HepG2 (cell line): ENCODE results near the gene GTF2F2. TPM values are rescaled to one million over a fixed set of nuclear protein-coding genes. Genes with fewer than 3 reads are reported as not detected.

Experiments used
- ATAC-seq: fragments of 200-7000 bp; cut with Tn5 transposase; 3 replicates; pipeline ENCODE4 v1.9.1; 2020; ENCODE audit warnings: mild to moderate bottlenecking, moderate library complexity
- BruUV-seq: library from RNA; stranded (reverse); fragments of 400-500 nt; replicated peaks from 2 replicates; lab custom pipeline; 2021; lab: Mats Ljungman, UMichigan
- CTCF ChIA-PET: fragments of 300-600 bp; formaldehyde crosslinking; extraction: SDS; loops from one replicate; lab custom pipeline; 2021; ENCODE audit warnings: low total read pairs, inconsistent platforms, low intra/inter-chr PET ratio; lab: Yijun Ruan, JAX
- POLR2A ChIA-PET: fragments of 350-600 bp; sonication (Branson Sonifier 250); formaldehyde crosslinking; loops from one replicate; lab custom pipeline; 2020; ENCODE audit warnings: antibody characterized with exemption, inconsistent platforms; lab: Yijun Ruan, JAX
- DNase-seq: peaks from one replicate; pipeline ENCODE4 v3.0.0-alpha.2; 2015; ENCODE audit warnings: low spot score
- FAIRE-seq: peaks from 3 replicates; lab custom pipeline; 2011; peaks lifted over from hg19 to GRCh38; lab: Jason Lieb, UNC
- H2AFZ ChIP-seq: one replicate; pipeline ENCODE4 v1.6.1; 2011; ENCODE audit warnings: low read length, inconsistent platforms
- H3K27ac ChIP-seq: fragments of 300-600 bp; 3 replicates; pipeline ENCODE4 v1.8.0; 2011; ENCODE audit warnings: mixed run types, mild to moderate bottlenecking, mixed read lengths, low read length, inconsistent platforms; ENCODE audit not compliant: insufficient read depth; ENCODE audit errors: extremely low read length
- H3K27me3 ChIP-seq, 2 experiments: fragments of 200-600 bp in 1 of 2; 2 replicates in 1 of 2; 3 replicates in 1 of 2; pipeline versions ENCODE4 v1.6.0 to v1.8.0; 2011; ENCODE audit warnings: low read length in 2 of 2, mild to moderate bottlenecking in 2 of 2, moderate library complexity in 2 of 2, inconsistent platforms in 1 of 2; ENCODE audit not compliant: insufficient read depth in 2 of 2, control insufficient read depth in 1 of 2
- H3K36me3 ChIP-seq, 2 experiments: fragments of 200-600 bp in 1 of 2; replicated peaks in 1 of 2; 2 replicates in 1 of 2; 3 replicates in 1 of 2; pipeline versions ENCODE4 v1.5.1 to v1.8.0; 2011; ENCODE audit warnings: low read length in 2 of 2, inconsistent platforms in 1 of 2; ENCODE audit not compliant: insufficient read depth in 2 of 2, control insufficient read depth in 1 of 2
- H3K4me1 ChIP-seq: 2 replicates; pipeline ENCODE4 v1.5.1; 2012; ENCODE audit warnings: low read length, inconsistent platforms; ENCODE audit not compliant: insufficient read depth
- H3K4me2 ChIP-seq: 2 replicates; pipeline ENCODE4 v1.6.0; 2011; ENCODE audit warnings: low read depth, low read length, inconsistent platforms
- H3K4me3 ChIP-seq, 3 experiments: fragments of 200-600 bp in 1 of 3; sonication (generic), shearing (Covaris generic) in 1 of 3; replicated peaks in 1 of 3; 2 replicates each; pipeline ENCODE4 v1.5.1; 2011 to 2016; ENCODE audit warnings: low read length in 3 of 3, inconsistent platforms in 2 of 3, low read depth in 2 of 3, mild to moderate bottlenecking in 2 of 3, control low read depth in 1 of 3, mixed read lengths in 1 of 3; ENCODE audit not compliant: insufficient read depth in 1 of 3
- H3K79me2 ChIP-seq: one replicate; pipeline ENCODE4 v1.6.1; 2011; ENCODE audit warnings: low read length, inconsistent platforms; ENCODE audit not compliant: insufficient read depth
- H3K9ac ChIP-seq: 2 replicates; pipeline ENCODE4 v1.6.0; 2011; ENCODE audit warnings: mild to moderate bottlenecking, low read depth, low read length, inconsistent platforms; ENCODE audit not compliant: insufficient read depth
- H3K9me3 ChIP-seq: 2 replicates; pipeline ENCODE4 v1.5.1; 2012; ENCODE audit warnings: mild to moderate bottlenecking, low read length
- H4K20me1 ChIP-seq: 2 replicates; pipeline ENCODE4 v1.6.0; 2011; ENCODE audit warnings: inconsistent platforms, mild to moderate bottlenecking, low read length, moderate library complexity; ENCODE audit not compliant: insufficient read depth
- SNRNP70 ChIP-seq: fragments of 200-400 bp; formaldehyde crosslinking; IDR thresholded peaks from 2 replicates; pipeline ENCODE4 v1.6.1; 2017; ENCODE audit warnings: mild to moderate bottlenecking, low read depth, low read length, moderate library complexity
- ZBTB39 ChIP-seq: sonication (generic); formaldehyde crosslinking; IDR thresholded peaks from 2 replicates; pipeline ENCODE4 v1.5.0; 2020; ENCODE audit warnings: missing genetic modification reagents
- ZNF20 ChIP-seq: sonication (generic); formaldehyde crosslinking; IDR thresholded peaks from 2 replicates; pipeline ENCODE4 v1.4.0; 2020; ENCODE audit warnings: mild to moderate bottlenecking, moderate library complexity, missing genetic modification reagents
- ZNF34 ChIP-seq: sonication (generic); formaldehyde crosslinking; IDR thresholded peaks from 2 replicates; pipeline ENCODE4 v1.4.0; 2020; ENCODE audit warnings: mild to moderate bottlenecking, missing genetic modification reagents, borderline replicate concordance
- ZNF737 ChIP-seq: sonication (generic); formaldehyde crosslinking; IDR thresholded peaks from 2 replicates; pipeline ENCODE4 v1.5.0; 2020; ENCODE audit warnings: missing genetic modification reagents, mild to moderate bottlenecking, borderline replicate concordance
- in situ Hi-C: cut with HindIII; loops from 2 replicates; pipeline ENCODE4 v1.10.0; 2017; ENCODE audit warnings: low pct_unique_long_range_greater_than_20kb; ENCODE audit not compliant: extremely low pct_ligation_motif_present
- intact Hi-C: fragments of 100-400 bp; cut with micrococcal nuclease; formaldehyde crosslinking; loops from one replicate; pipeline ENCODE4 v1.10.0; 2022; ENCODE audit not compliant: unreplicated experiment
- polyA plus RNA-seq, 8 experiments: library from polyadenylated mRNA; depleted of rRNA in 3 of 8; stranded (reverse) in 7 of 8; unstranded in 1 of 8; fragments of >200 nt; fragmentation: Illumina TruSeq in 4 of 8; extraction: Trizol in 4 of 8; gene quantifications; 2 replicates each; pipeline versions ENCODE4 v1.2.1 to v1.2.3, GENCODE V29; 2011 to 2016; ENCODE audit warnings: low read depth in 4 of 8, missing spikeins in 1 of 8, mixed read lengths in 1 of 8; ENCODE audit not compliant: insufficient read depth in 1 of 8
- total RNA-seq, 5 experiments: library from RNA; depleted of rRNA; stranded (reverse); fragments of >200 nt; fragmentation: Illumina TruSeq; extraction: Trizol; gene quantifications; 2 replicates each; pipeline ENCODE4 v1.2.3, GENCODE V29; 2016; ENCODE audit warnings: low read depth in 1 of 5
- TF ChIP-seq, protein P1 (sequence below): sonication (generic); formaldehyde crosslinking; IDR thresholded peaks from 2 replicates; pipeline ENCODE4 v1.8.1; 2023; ENCODE audit warnings: mild to moderate bottlenecking, inconsistent platforms, moderate library complexity, missing genetic modification reagents, borderline replicate concordance

GTF2F2 gene
- total and polyA plus RNA-seq, 2 of the 13 experiments (the other 11 are each of a cell fraction or from before 2014, with no cell fraction given) = 10.6 to 32.8 TPM

DNA sequence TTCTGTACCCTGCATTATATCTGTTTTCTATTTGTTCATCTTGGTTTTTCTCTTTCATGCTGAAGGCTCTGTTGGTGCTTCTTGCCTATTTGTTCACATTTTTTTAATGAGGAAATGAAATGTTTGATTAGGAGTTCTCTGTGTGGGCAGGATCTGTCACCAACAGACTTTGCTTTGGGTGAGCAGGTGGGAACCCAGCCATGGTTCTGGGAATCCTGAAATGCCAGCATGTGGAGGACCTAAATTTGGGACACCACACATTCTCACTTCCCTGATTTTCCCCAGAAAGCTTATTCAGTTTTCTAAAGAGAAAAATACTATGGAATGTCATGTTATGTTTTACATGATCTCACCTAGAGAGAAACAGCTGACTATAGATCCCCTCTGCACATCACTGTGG lies 186.7 kb downstream of the GTF2F2 start:
- TF ChIP-seq, protein P1, sequence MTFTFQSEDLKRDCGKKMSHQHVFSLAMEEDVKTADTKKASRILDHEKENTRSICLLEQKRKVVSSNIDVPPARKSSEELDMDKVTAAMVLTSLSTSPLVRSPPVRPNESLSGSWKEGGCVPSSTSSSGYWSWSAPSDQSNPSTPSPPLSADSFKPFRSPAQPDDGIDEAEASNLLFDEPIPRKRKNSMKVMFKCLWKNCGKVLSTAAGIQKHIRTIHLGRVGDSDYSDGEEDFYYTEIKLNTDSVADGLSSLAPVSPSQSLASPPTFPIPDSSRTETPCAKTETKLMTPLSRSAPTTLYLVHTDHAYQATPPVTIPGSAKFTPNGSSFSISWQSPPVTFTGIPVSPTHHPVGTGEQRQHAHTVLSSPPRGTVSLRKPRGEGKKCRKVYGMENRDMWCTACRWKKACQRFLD (CRISPR knock-in tag) = no peak
- TF ChIP-seq SNRNP70 = no peak
- no peak for TF ChIP-seq ZNF737 (CRISPR knock-in tag)
- TF ChIP-seq ZBTB39 (CRISPR knock-in tag) = no peak
- TF ChIP-seq ZNF34 = no peak
- TF ChIP-seq ZNF20 = no peak
- Histone ChIP-seq H3K27me3 (no peaks in the 10 kb centered on the region; a peak in 2 of 5 replicates), H3K4me3 (no peak overlapping the region), H2AFZ (no peak overlapping the region), H3K4me1 (peaks cover 9% of the 10 kb centered on the region), H3K36me3 (no peaks in the 10 kb centered on the region), H4K20me1 (no peaks in the 10 kb centered on the region), H3K9me3 (no peaks in the 10 kb centered on the region), H3K4me2 (no peak overlapping the region), H3K9ac (no peak overlapping the region), H3K79me2 (no peaks in the 10 kb centered on the region), H3K27ac (no peak overlapping the region)
- POLR2A ChIA-PET = no interaction called here
- CTCF ChIA-PET = no interaction called here
- no TSS peak for BruUV-seq
- no peak for ATAC-seq
- no peak for DNase-seq
- intact Hi-C loops (no loop called here), in situ Hi-C loops (no loop called here)
- no peak for FAIRE-seq
